NCI-H526 (cell line): ENCODE results near the gene TBC1D1.

ENCODE experiments used
- DNase-seq, 2 experiments: peaks; one replicate each; lab custom pipeline; 2025; lab: John Stamatoyannopoulos, UW

Gene TBC1D1

GRCh38 chr4:37994569-37994968 is 103.7 kb downstream of the TBC1D1 start:
- DNase-seq, result no peak

GRCh38 chr4:37995299-37995821 is 104.5 kb downstream of the TBC1D1 start:
- DNase-seq, result no peak

- DNase-seq, result no peak
These were observed 105.3 kb downstream of the TBC1D1 start for GRCh38 chr4:37995981-37996775.

GRCh38 chr4:37998226-37998625 is 107.3 kb downstream of the TBC1D1 start:
- peak in 1 of 2 experiments; percentile 18 for DNase-seq

DNA sequence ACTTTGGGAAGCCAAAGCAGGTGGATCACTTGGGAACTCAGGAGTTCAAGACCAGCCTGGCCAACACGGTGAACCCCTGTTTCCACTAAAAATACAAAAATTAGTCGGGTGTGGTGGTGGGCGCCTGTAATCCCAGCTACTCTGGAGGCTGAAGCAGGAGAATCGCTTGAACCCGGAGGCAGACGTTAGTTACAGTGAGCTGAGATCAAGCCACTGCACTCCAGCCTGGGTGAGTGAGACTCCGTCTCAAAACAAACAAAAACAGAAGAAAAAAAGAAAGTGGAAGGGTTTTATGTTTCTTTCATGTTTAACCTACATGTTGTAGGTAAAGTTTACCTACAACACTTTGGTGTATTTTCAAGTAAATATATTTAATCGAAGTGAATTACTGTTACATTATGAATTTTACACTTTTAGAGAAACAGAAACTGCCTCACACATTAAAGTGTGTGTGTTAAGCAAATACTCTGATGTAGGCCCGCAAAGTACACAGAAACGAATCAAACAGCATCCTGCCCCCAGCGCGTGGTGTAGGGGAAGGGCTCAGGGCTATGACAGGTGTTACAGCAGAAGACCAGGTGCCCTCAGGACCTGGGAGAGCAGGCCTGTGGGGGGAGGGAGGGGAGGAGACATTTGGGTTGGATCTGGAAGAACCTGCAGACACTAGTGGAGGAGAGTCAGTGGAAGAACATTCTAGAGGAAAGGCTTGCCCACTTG is 108.3 kb downstream of the TBC1D1 start:
- DNase-seq, result peak; percentile 33 to 59

GRCh38 chr4:37999965-38000364 is 109.1 kb downstream of the TBC1D1 start:
- DNase-seq, result no peak

- no peak for DNase-seq
These were observed 111.0 kb downstream of the TBC1D1 start for GRCh38 chr4:38001927-38002326.

GRCh38 chr4:38002451-38003071 is 111.7 kb downstream of the TBC1D1 start:
- no peak for DNase-seq

DNA sequence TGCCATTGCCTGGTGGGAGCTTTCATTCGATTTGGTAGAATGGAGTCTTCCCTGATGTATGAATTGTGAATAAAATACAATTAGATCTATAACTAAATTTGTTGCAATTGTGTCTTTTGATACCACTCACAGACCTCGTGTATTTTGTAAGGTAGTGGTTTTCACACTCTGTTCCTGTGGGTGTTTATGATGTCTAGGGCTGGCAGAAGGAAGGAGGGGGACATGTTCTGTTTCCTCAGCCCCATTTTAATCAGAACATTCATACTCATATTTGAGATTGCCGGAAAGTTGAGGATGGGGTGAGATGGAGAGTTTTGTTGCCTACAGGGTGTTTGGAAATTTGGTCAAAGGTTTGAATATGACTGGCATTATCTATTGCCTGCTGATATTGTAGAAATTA is 112.2 kb downstream of the TBC1D1 start:
- no peak for DNase-seq

- DNase-seq, result no peak
These were observed 112.7 kb downstream of the TBC1D1 start for GRCh38 chr4:38003628-38004027.

DNA sequence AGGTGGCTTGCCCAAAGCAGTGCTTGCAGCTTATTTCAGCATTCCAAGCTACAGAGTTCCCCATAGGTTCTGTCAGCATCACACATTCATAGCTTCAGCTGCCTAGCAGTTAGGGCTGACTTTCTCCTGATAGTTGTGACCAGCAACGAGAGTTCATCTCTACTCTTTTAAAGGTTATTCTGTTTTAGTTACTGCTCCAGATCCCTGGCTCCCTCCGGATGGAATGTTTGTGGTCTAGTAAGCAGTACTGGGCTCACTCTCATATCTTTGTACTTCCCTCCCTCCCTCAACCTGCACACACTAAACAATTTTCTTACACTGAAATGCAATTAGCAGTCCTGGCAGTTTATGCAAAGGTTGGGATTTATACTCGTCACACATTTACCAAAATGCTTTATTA is 113.2 kb downstream of the TBC1D1 start:
- DNase-seq, result no peak

GRCh38 chr4:38004887-38005286 is 114.0 kb downstream of the TBC1D1 start:
- no peak for DNase-seq

DNA sequence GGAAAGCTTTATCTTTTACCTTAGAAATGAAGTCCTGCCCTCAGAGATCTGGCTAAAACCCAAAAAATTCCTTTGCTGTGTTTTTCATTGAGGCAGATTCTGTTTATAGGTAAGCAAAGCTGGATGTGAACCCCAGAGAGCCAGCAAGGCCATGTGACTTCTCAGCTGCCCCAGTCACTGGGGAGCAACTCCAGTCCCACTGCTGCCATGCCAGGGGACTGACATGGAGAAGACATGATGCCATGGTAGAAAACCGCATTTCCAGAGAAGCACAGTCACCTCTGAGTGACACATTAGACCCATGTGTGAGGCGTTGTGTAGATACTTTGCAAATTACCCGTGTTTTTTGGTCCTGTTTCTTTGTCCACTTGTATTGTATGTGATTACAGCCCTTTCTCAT is 114.8 kb downstream of the TBC1D1 start:
- DNase-seq, result no peak

DNA sequence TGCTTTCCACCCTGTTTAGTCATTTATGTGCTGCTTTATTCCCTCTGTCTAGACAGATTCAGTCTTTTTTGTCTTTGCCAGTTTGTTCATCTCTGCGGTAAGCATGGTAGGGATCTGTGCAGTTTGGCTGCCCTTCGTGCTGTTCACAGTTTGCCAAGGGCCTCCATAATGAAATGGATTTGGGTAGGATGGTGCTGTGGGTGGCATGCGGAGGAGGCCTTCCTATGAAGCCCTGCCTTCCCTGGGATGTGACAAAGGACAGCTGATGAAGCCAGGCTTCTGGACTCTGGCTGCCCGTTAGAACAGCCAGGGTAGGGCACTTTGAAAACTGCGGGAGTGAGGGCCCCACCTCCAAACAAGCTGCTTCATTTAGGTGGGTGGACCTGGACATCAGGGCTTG is 116.8 kb downstream of the TBC1D1 start:
- DNase-seq, result no peak

DNA sequence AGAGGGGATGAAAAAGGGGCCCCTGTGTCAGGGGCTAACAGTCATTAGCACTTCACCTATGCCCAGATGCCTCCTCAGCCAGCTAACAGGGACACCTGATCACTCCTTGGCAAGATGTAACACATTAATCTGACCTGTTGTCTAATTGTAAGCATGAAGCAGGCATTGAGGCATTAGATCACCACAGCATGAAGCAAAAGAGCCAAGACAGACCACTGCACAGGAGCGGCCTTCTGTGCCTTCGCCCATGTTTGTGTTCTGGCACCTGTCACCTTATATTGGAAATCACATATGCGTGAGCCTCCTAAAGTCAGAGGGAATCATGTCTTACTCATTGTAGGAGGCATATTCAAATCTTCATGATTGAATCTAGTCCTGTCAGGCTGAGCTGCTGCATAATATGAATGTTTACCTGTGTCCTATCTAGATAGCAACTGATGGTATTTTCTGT is 117.7 kb downstream of the TBC1D1 start:
- peak in 1 of 2 experiments; percentile 31 for DNase-seq

DNA sequence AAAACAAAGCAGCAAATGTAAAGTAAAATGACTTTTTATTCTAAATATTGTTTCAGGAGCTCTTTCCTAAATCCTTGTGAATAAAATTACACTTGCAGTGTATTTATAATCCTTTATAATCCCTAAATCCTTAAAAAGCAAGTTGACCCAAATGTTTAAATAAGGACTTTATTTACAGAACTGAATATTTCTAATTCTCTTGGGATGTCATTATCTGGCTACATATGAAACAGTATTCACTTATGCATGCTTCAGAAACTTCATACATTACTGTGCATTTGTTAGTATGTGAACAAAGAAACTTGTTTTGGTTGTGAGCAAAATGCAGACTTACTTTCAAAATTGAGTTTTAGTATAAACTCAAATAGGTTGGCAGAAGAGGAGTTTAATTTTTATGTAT is 118.5 kb downstream of the TBC1D1 start:
- no peak for DNase-seq

GRCh38 chr4:38009949-38010348 is 119.1 kb downstream of the TBC1D1 start:
- DNase-seq, result no peak

DNA sequence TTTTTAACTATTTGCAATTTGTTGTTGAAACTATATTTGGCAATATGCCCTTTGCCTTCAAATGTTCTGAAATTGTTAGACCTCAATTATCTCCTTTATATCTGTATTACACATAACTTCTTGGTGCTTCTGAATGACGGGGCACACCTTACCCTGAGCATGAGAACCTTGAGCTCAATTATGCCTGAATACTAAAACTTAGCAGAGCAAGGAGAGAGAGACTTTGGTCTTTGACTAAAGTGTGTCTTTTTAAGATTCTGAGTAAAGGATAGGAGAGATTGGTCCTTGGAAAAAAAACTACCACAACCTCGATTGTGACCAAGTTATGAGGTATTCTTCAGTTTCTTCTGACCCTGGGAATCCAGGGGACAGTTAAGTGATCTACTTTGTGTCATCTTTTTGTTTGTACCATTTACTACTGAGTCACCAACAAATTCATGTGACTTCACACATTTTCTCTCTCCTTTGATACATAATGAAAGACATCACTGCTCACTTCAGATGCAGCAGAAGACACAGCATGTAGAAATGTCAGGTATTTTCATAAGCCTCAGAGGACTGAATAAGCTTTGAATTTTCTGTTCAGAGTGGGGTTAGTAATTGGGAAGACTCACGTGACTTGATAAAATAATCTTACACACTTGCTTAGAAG is 120.8 kb downstream of the TBC1D1 start:
- no peak for DNase-seq

DNA sequence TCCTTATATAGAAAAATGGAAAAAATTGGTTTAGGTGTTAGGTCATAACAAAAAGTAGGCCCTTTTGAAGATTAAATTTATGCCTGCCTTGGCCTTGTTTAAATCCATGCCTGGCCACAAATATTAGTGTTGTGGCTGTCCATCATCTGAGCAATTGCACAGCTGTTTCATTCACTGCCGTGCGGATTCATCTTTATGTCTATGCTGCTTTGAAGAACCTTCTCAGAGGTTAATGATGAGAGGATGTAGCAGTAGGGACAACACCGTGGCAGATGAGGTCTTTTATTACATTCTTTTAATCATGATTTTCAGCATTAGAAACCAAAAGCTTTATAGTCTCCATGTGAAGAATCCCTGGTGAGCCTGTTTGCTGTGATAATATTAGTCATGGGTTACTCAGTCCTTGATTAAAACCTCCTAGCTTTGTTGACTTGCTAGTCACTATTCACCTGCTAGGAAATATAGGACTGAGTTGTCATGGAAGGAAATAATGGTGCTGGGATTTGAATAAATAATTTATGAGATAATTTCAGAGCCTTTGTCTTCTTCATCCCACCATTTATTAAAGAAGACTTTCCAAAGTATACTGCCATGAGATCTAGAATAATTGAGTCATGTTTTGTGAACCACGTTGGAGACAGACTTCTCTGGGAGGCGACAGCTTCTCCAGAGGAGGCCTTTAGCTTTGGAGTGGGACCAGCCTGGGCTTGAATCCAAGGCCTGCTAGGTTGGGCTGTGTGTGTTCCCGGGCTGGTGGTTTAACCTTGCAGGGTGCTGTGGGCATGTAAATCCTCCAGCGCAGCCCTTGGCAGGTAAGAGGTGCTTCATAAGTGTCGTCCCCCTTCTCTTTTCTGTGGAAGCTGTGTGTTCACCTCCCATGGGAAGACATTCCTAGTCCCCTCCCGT is 122.8 kb downstream of the TBC1D1 start:
- DNase-seq, result no peak

GRCh38 chr4:38014421-38014852 is 123.6 kb downstream of the TBC1D1 start:
- no peak for DNase-seq

GRCh38 chr4:38015886-38016515 is 125.1 kb downstream of the TBC1D1 start:
- DNase-seq, result no peak
